Neural cell (in vitro differentiated cells): Measurements from ENCODE around the gene CEMP1.
"Not testable (repeated sequence)": the region's sequence is repeated elsewhere in the genome, so short reads cannot be mapped to it uniquely, and the experiment has no call there.

Experiments used
- CTCF ChIP-seq: fragments of 450-650 bp; IDR thresholded peaks from 2 replicates; pipeline ENCODE4 v1.5.1; 2014; ENCODE audit warnings: antibody characterized with exemption, mild to moderate bottlenecking, moderate library complexity; ENCODE audit not compliant: poor library complexity, severe bottlenecking
- EP300 ChIP-seq: fragments of 450-650 bp; conservative IDR thresholded peaks from 2 replicates; pipeline ENCODE4 v1.6.1; 2014; ENCODE audit warnings: antibody characterized with exemption, mild to moderate bottlenecking, moderate library complexity; ENCODE audit not compliant: poor library complexity, severe bottlenecking
- EZH2 ChIP-seq: fragments of 200-600, 300-800 bp; shearing (Covaris generic), sonication (generic); IDR thresholded peaks from 2 replicates; pipeline ENCODE4 v1.6.1; 2014; ENCODE audit warnings: antibody characterized with exemption, low read length, borderline replicate concordance, mild to moderate bottlenecking; ENCODE audit not compliant: insufficient read depth, poor library complexity, severe bottlenecking
- POLR2AphosphoS5 ChIP-seq: IDR thresholded peaks from 2 replicates; pipeline ENCODE4 v1.6.1; 2012

GRCh38 chr16:2539192-2539844, 8.1 kb upstream of the CEMP1 start:
- not testable (repeated sequence) for TF ChIP-seq EZH2, CTCF, EP300, POLR2AphosphoS5
